K562 (cell line): ENCODE data around the gene CLASP1. TPM values are rescaled to one million over a fixed set of nuclear protein-coding genes. Genes with fewer than 3 reads are reported as not detected.

Experiments
- CBFA2T3 ChIP-seq: fragments of 450-650 bp; IDR thresholded peaks from 2 replicates; pipeline ENCODE4 v1.6.1; 2017
- CHD4 ChIP-seq: fragments of 200-600 bp; sonication (generic); IDR thresholded peaks from 3 replicates; pipeline ENCODE4 v1.6.1; 2012; ENCODE audit warnings: low read depth, mild to moderate bottlenecking, mixed read lengths, low read length, inconsistent platforms; ENCODE audit not compliant: insufficient read depth, insufficient replicate concordance, poor library complexity, severe bottlenecking
- GATAD2B ChIP-seq: fragments of 450-650 bp; IDR thresholded peaks from 2 replicates; pipeline ENCODE4 v1.6.1; 2017; ENCODE audit warnings: mild to moderate bottlenecking, borderline replicate concordance
- MEIS2 ChIP-seq: fragments of 450-650 bp; IDR thresholded peaks from 2 replicates; pipeline ENCODE4 v1.6.1; 2014; ENCODE audit warnings: mild to moderate bottlenecking; ENCODE audit not compliant: partially characterized antibody
- PCBP2 ChIP-seq: fragments of 200-400 bp; formaldehyde crosslinking; IDR thresholded peaks from 2 replicates; pipeline ENCODE4 v1.6.1; 2018; ENCODE audit warnings: low read length, low read depth, mild to moderate bottlenecking, moderate library complexity; ENCODE audit not compliant: poor library complexity, severe bottlenecking
- PURB ChIP-seq: sonication (generic); formaldehyde crosslinking; IDR thresholded peaks from 2 replicates; pipeline ENCODE4 v1.9.0; 2021; ENCODE audit warnings: low read depth, mild to moderate bottlenecking, missing genetic modification reagents
- TRIM28 ChIP-seq: fragments of 450-650 bp; IDR thresholded peaks from 2 replicates; pipeline ENCODE4 v1.6.1; 2017
- ZC3H4 ChIP-seq: sonication (generic); formaldehyde crosslinking; IDR thresholded peaks from 2 replicates; pipeline ENCODE4 v1.9.0; 2021; ENCODE audit warnings: missing genetic modification reagents, borderline replicate concordance
- ZNF232 ChIP-seq: sonication (generic); formaldehyde crosslinking; IDR thresholded peaks from 2 replicates; pipeline ENCODE4 v1.8.0; 2022; ENCODE audit warnings: mild to moderate bottlenecking, missing genetic modification reagents
- ZNF239 ChIP-seq: fragments of 250-450 bp; sonication (Bioruptor Pico); IDR thresholded peaks from 2 replicates; pipeline ENCODE4 v1.4.0; 2020; ENCODE audit warnings: mild to moderate bottlenecking
- ZNF253 ChIP-seq: fragments of 250-450 bp; sonication (Bioruptor Pico); conservative IDR thresholded peaks from 2 replicates; pipeline ENCODE4 v1.6.1; 2021; ENCODE audit warnings: mild to moderate bottlenecking
- ZNF431 ChIP-seq: sonication (generic); formaldehyde crosslinking; IDR thresholded peaks from 2 replicates; pipeline ENCODE4 v1.8.0; 2022; ENCODE audit warnings: mild to moderate bottlenecking, missing genetic modification reagents
- polyA plus RNA-seq, 8 experiments: library from polyadenylated mRNA; depleted of rRNA in 4 of 8; stranded (reverse) in 5 of 8; unstranded in 3 of 8; fragments of >200 nt; fragmentation: Nextera tagmentation in 2 of 8; fragmentation: Illumina TruSeq in 1 of 8; extraction: Ambion mirVana in 2 of 8; extraction: Trizol in 1 of 8; gene quantifications; 2 replicates each; pipeline versions ENCODE4 v1.2.1 to v1.2.3, GENCODE V29; 2011 to 2014; ENCODE audit warnings: inconsistent platforms in 1 of 8, missing spikeins in 1 of 8
- total RNA-seq, 7 experiments: library from RNA; depleted of rRNA in 6 of 7; stranded (reverse); fragments of >200 nt in 6 of 7; fragmentation: Illumina TruSeq in 2 of 7; extraction: Trizol in 2 of 7; gene quantifications; 2 replicates each; pipeline versions ENCODE4 v1.2.1 to v1.2.3, GENCODE V29; 2011 to 2021; ENCODE audit warnings: low replicate concordance in 1 of 7
- TF ChIP-seq, protein P1 (sequence below): fragments of 450-650 bp; IDR thresholded peaks from 2 replicates; pipeline ENCODE4 v1.6.1; 2016; ENCODE audit warnings: mild to moderate bottlenecking, moderate library complexity

Gene CLASP1
- total and polyA plus RNA-seq, 9 of the 15 experiments (the other 6 are each of a cell fraction or from before 2014, with no cell fraction given) = 1.7 to 40.3 (median 20.7) TPM

DNA sequence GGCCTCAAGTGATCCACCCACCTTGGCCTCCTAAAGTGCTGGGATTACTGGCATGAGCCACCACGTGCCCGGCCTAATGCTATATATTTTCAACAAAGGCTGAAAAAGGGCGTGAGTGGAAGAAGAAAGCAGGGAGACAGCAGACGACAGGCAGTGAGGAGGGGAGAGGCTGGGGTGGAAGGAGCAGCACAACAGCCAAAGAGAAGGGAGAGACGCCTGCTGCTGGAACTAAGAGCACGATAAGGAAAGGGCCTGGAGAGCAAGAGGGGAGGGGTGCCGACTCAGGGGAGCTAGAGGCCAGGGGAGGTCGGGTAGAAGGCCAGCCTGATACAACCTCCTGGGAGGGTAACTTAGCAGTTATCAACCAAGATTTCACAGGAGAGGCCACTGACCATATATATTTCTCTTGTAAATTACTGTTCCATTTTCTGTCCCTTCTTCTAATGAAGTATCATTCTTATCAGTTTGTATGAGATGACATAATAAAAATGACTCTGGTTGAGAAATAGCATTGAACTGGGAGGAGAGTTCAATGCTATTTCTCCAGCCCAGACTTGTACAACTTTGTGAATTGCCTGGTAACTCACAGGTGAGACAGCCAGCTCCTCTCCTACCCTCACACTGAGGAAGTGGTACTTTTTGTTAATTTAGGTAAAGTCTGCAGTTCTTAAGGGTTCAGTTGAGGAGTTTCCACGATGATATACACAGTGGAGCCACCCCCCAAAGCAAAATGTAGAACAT lies 124.4 kb downstream of the CLASP1 start (continued):
- no peak for TF ChIP-seq GATAD2B
- no peak for TF ChIP-seq PCBP2
- no peak for TF ChIP-seq MEIS2
- 0 out of 2 replicates have a peak, but pooled peaks have one; percentile 13 for TF ChIP-seq ZNF431 (CRISPR knock-in tag)
- no peak for TF ChIP-seq ZNF253
- TF ChIP-seq PURB (CRISPR knock-in tag) = no peak
- TF ChIP-seq CBFA2T3 = peak; percentile 68
- no peak for TF ChIP-seq ZNF239 (CRISPR knock-in tag)
- TF ChIP-seq ZC3H4 (CRISPR knock-in tag) = no peak
- TF ChIP-seq CHD4 = no peak
- TF ChIP-seq, protein P1, sequence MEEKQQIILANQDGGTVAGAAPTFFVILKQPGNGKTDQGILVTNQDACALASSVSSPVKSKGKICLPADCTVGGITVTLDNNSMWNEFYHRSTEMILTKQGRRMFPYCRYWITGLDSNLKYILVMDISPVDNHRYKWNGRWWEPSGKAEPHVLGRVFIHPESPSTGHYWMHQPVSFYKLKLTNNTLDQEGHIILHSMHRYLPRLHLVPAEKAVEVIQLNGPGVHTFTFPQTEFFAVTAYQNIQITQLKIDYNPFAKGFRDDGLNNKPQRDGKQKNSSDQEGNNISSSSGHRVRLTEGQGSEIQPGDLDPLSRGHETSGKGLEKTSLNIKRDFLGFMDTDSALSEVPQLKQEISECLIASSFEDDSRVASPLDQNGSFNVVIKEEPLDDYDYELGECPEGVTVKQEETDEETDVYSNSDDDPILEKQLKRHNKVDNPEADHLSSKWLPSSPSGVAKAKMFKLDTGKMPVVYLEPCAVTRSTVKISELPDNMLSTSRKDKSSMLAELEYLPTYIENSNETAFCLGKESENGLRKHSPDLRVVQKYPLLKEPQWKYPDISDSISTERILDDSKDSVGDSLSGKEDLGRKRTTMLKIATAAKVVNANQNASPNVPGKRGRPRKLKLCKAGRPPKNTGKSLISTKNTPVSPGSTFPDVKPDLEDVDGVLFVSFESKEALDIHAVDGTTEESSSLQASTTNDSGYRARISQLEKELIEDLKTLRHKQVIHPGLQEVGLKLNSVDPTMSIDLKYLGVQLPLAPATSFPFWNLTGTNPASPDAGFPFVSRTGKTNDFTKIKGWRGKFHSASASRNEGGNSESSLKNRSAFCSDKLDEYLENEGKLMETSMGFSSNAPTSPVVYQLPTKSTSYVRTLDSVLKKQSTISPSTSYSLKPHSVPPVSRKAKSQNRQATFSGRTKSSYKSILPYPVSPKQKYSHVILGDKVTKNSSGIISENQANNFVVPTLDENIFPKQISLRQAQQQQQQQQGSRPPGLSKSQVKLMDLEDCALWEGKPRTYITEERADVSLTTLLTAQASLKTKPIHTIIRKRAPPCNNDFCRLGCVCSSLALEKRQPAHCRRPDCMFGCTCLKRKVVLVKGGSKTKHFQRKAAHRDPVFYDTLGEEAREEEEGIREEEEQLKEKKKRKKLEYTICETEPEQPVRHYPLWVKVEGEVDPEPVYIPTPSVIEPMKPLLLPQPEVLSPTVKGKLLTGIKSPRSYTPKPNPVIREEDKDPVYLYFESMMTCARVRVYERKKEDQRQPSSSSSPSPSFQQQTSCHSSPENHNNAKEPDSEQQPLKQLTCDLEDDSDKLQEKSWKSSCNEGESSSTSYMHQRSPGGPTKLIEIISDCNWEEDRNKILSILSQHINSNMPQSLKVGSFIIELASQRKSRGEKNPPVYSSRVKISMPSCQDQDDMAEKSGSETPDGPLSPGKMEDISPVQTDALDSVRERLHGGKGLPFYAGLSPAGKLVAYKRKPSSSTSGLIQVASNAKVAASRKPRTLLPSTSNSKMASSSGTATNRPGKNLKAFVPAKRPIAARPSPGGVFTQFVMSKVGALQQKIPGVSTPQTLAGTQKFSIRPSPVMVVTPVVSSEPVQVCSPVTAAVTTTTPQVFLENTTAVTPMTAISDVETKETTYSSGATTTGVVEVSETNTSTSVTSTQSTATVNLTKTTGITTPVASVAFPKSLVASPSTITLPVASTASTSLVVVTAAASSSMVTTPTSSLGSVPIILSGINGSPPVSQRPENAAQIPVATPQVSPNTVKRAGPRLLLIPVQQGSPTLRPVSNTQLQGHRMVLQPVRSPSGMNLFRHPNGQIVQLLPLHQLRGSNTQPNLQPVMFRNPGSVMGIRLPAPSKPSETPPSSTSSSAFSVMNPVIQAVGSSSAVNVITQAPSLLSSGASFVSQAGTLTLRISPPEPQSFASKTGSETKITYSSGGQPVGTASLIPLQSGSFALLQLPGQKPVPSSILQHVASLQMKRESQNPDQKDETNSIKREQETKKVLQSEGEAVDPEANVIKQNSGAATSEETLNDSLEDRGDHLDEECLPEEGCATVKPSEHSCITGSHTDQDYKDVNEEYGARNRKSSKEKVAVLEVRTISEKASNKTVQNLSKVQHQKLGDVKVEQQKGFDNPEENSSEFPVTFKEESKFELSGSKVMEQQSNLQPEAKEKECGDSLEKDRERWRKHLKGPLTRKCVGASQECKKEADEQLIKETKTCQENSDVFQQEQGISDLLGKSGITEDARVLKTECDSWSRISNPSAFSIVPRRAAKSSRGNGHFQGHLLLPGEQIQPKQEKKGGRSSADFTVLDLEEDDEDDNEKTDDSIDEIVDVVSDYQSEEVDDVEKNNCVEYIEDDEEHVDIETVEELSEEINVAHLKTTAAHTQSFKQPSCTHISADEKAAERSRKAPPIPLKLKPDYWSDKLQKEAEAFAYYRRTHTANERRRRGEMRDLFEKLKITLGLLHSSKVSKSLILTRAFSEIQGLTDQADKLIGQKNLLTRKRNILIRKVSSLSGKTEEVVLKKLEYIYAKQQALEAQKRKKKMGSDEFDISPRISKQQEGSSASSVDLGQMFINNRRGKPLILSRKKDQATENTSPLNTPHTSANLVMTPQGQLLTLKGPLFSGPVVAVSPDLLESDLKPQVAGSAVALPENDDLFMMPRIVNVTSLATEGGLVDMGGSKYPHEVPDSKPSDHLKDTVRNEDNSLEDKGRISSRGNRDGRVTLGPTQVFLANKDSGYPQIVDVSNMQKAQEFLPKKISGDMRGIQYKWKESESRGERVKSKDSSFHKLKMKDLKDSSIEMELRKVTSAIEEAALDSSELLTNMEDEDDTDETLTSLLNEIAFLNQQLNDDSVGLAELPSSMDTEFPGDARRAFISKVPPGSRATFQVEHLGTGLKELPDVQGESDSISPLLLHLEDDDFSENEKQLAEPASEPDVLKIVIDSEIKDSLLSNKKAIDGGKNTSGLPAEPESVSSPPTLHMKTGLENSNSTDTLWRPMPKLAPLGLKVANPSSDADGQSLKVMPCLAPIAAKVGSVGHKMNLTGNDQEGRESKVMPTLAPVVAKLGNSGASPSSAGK = peak; percentile 74
- no peak for TF ChIP-seq TRIM28
- no peak for TF ChIP-seq ZNF232 (CRISPR knock-in tag)
